SHP77 (cell line): ENCODE measurements around the gene MYO5B.

Experiments used
- DNase-seq, 2 experiments: peaks; one replicate each; lab custom pipeline; 2025; lab: John Stamatoyannopoulos, UW

Gene MYO5B

DNA sequence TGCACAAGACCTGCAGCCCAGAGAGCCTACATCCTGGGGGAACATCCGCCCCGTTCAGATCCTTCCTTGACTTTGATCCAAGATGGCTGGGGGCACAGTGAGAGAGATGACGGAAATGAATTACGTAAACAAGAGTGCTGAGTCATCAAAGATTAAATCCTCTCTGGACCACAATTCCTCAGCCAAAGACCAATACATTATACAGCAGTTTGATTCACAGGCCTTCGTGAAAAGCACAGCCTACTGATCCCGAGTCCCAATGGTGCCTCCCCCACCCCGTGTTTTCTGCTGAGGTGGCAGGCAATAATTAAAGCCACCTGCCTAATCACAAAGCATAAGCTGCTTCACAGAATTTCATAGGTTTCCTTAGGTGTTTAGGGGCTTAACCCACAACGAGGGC, 43.0 kb downstream of the MYO5B start:
- DNase-seq = no peak

DNA sequence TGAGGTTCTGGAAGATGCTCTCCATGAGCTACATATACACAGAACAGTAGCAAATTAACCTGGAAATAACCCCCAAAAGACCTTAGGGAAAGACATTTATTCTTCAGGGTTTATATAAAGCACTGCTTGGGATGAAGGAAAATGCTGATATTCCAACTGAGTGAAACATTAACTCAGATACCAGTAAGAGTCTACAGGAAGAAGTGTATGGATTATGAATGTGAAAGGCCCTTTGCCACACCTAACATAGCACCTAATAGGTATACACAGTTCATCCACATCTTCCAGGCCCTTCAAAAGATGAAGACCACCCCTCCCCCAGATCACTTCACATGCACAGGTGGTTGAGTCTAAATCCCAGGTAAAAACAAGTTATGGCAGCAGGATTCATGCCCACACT, 50.4 kb downstream of the MYO5B start:
- DNase-seq = no peak

DNA sequence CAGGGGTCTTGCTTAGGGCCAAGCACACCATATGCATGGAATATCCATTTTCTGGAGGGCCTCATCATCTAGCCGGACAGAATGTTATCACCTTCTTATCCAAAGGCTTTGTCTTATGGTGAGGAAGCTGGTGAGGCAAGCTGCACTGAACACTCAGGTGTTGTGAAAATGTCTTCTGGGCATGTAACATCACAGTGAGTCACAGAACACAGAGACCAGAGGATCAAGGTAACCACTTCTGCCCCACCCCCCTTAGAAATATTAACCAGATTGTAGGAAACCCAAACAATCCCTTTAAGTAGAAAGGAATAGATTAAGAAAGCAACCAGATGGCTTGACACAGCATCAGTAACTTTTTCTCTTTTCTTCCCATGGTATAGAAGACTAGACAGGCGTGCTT, 51.1 kb downstream of the MYO5B start:
- no peak for DNase-seq

DNA sequence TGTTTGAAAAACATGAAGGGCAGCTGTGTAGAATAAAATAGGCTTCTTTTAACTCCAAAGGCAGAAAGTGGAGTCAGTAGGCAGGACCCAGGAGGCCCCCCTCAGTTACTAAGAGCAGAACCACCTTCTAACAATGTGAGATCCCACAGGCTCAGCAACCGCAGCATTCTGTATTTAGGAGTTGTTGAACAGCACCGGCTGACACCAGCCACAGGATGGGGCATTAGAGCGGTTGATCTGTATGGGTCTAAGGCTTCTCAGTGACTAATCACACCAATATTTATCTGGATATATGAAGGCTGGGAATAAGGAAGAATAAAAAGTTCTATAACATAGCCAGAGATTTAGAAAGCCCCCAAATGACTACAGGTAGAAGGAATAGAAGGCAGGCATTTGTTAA, 51.7 kb downstream of the MYO5B start:
- DNase-seq = no peak

DNA sequence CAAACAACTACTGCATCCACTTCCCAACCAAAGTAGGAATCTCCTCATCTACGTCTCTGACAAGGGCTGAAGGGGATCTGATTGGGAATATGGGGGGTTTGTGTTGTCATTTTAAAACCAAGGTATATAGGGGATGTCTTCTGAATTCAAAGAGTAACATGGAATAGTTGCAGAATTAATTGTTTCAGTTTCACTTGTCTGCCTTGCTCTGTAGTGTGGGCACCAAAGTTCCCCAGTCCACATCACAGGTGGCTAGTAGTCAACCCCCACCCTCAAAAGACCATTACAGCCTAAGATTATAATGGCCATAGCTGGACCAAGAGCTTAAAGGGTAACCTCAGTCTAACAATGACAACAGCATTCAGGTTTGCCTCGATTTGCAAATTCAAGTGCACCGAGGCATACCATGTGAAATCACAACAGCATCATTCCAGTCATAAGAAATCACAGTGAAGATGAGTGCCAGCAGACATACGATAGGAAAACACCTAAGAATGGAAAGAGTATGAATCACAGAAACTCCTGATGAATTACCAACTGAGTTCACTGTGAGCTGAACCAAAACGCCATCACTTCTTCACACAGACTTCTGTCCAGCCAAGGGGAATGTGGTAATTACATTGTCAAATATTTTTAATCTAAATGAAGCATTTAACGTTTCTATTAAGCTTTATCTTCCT, 52.4 kb downstream of the MYO5B start:
- DNase-seq = no peak

DNA sequence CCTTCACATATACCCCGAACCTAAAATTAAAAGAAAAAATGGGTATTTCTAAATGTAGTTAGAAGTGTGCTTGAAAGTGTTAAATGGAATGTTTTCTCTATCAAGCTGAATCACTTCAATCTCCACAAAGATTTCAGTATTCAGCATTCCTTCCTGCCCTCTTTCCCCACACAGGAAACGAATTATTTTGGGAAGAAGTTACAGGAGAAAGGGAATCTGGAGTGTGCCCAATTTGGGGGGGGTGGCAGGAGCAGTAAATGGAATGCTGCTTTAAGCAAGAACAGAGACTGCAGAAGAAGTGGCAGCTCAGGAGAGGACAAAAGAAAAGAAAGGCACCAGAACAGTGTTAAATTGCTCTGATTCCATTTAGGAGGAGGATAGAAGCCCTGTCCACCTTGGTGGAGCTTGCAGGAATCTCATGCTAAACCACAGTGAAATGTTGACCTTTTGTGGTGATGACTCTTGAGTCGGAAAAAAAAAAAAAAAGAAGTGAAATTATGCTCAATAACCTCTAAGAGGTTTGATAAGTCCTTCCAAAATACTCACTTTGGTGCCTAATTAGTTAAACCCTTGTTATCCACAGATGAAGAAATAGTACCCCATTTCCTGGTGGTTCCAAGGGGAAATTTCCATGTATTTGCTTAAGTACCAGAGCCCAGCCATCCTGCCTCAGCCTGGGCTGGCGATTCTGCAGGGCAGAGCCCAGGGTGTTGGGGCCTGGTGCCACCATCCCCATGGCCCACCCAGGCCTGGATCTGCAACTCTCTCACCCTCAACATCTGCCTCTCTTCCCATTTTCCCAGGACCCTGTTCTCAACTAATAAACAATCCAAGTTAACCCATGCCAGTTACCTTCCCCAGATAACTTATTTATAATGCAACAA, 56.5 kb downstream of the MYO5B start:
- DNase-seq = no peak

DNA sequence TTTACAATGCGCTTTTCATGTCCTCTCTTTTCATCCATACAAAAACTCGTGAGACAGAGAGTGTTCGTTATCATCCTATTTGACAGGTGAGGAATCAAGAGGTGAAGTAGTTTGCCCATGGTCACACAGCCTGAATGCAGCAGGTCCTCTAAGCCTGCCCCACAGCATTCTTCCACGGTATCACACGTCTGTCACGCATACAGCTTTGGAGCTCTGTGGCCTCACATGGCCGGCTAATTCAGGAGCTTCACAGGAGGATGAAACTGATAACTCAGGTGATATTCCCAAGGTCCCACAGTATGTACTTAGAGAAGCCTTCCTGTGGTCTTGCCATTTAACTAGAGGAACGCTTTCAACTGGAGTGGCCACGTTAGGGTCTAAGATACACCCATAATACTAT, 59.0 kb downstream of the MYO5B start:
- no peak for DNase-seq

DNA sequence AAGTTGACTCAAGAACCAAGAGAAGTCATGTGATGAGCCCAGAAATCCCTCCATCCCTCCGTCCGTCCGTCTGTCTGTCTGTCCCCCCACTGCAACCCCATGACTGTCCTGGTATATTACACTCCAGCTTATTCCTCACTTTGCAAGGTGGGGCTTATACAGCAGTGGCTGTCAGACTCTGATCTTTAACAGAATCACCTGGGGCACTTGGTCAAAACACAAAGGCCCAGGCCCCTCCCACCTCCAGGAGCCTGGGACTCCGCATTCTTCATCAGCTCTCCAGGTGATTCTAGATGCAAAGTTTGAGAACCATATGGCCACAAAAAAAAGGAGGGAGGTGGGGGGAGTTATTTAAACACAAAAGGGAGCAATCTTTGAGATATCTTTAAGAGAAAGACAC, 61.4 kb downstream of the MYO5B start:
- DNase-seq = no peak

DNA sequence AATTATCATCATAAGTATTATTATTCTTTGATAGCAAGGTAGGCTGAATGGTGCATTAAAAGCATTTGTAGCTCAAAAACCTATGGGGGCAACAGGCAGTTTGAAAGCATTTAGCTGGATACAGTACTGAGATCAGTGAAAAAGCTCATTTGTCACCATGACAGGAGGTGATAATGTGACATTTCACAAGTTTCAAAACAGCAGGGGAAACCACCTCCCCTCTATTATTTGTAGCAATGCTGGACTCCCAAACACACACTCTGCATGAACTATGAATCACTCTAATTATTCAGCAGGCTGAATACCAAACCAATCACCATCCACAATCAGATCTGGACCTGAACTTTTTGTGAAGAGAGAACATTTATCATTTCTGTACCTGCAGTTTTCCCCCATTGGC, 63.4 kb downstream of the MYO5B start:
- DNase-seq = no peak

DNA sequence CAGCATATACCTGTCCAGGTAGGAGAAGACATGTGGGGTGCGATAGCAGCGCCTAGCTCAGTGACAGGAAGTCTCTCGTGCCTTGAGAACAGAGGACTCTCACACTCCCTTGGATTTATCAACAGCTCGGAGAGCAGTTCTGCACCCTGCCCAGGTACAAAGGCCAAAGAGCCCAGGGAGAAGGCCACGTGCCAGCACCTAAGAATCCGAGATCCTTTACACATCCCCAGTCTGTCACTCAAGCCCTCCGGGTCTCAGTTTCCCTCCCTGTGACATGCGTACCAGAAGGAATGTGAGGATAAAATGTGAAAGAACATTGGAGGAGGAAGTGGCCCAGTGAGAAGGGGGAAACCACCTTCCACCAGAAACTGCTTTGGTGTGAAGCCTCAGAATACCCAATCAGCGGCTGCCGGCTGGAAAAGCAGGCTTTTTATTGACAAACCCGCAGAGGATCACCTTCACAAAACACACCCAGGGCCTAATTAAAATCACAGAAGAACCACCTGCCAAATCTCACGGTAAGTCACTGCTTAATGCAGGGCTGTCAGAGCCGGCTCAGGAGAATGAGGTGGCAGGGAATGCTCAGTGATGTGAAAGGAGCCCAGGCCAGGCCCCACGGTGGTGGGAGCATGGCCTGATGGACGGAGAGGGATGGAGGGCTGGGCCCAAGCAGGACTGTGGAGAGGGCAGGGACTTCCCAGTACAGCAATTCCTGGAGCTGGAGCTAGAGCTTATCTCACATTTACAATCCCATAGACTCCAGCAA, 66.3 kb downstream of the MYO5B start:
- no peak for DNase-seq

DNA sequence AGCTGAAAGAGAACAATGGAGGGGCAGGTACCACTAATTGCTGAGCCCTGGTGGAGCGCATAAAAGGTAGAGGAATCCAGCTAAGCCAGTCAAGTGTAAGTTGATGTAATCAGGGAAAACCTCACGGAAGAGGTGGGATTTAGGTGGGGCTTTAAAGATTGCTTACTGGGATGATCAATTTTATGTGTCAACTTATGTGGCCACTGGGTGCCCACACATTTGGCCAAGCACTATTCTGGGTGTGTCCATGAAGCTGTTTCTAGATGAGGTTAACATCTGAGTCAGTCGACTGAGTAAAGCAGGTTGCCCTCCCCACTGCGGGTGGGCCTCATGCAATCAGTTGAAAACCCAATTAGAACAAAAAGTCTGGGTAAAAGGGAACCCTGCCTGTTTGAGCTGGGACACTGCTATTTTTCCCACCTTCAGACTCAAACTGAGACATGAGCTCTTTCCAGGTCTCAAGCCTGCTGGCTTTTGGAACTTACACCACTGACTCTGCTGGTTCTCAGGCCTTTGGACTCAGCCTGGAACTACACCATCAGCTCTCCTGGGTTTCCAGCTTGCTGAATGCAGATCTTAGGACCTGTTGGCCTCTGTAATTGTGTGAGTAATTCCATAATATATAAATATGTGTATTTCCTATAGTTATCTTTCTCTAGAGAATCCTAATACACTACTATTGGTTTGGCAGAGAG, 67.3 kb downstream of the MYO5B start:
- DNase-seq = no peak

DNA sequence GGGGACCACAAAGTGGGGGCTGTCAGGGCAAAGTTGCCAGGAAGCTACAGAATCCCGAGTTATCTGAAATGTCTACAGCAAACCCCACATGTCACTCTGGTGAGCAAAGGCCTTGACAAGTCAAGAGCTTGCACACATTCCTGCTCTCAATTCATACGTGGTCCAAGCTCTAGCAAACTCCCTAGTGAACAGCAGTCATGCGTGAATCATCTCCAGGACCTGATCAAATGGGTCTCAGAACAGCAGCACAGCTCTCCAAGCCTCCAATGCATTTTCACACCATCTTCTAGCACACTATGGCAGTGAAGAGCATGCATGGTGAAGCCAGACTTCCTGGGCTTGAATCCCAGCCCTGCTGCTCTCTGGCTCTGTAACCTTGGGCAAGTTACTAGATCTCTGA, 68.5 kb downstream of the MYO5B start:
- DNase-seq = no peak

DNA sequence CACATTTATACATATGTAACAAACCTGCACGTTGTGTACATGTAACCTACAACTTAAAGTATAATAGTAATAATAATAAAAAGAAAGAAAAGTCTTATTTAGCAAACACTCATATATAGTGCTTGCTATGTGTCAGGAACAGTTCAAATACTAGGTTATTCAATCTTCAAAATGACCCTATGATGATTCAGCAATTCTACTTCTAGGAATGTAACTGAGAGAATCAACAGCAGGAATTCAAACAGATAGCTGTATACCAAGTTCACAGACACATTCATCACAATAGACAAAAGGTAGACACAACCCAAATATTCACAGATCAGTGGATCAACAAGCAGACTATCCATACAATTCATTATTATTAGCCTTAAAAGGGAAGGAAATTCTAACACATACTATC, 69.5 kb downstream of the MYO5B start:
- DNase-seq = no peak

DNA sequence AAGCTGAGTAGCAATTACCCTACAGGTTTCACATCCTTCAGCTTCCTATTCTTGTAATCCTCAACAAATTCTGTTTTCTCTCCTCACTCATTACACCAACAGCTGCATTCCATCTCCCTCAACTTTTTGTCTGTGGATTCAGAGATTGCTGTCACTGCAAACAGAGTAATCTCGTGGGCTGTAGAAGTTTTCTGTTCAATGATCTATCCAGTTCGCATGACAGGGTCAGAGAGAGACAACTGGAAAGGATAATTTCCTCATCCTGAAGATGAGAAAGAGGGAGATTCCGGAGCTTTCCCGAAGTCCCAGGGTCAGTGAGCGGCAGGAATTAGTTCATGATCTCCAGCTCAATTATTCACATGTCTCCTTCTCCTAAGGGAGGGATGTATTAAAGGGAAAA, 75.7 kb downstream of the MYO5B start:
- no peak for DNase-seq

DNA sequence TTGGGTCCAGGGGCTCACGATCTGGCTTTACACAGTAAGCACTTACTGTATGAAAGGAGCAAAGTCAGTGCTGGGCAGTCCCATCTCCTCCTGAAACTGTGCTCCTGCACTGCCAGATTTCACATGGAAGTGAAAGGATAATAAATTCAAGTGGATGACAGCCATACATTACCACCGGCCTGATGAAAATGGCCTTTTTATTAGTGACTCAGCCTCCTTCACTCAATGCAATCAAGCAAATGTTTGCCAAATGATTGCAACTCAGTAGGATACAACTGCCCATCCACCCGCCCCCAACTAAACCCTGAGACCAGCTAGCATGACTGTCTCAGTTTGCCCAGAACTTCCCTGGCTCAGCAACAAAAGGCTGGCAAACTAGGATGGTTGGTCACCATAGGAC, 77.1 kb downstream of the MYO5B start:
- DNase-seq = no peak

DNA sequence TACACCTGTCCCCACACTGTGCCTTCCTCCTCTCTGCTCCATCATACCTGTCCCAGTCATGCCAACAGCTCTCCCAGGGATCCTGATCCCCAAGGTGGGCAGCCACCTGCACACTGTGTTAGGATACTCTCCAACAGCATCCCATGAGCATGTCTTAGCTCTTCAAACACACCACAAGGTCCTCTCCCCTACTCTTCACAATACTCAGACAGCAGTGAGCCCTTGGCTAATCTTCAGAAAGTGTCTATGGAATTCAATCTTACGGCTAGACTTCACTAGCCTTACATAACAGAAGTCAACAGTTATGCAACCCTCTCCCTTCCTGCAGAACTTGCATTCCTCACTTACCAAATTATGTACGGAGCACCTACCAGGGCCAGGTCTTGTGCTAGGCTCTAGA, 79.9 kb downstream of the MYO5B start:
- no peak for DNase-seq

DNA sequence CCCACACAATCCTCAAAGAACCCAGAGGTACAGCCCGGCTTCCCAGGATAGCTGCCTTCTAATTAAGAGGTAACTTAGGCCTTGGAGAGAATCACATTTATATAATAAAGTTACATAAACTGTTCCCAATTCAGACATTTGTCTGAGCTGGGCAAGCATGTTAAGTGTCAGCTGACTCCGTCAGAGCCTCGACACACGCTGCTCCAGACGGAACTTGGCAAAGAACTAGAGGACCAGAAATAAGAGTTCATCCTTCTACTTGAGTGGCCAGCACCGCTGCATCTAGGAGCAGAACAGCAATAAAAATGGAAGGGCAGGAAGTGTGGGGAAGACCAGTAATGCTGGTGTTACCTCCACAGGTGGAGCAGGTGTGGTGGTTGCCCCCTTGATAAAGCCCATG, 80.5 kb downstream of the MYO5B start:
- no peak for DNase-seq

DNA sequence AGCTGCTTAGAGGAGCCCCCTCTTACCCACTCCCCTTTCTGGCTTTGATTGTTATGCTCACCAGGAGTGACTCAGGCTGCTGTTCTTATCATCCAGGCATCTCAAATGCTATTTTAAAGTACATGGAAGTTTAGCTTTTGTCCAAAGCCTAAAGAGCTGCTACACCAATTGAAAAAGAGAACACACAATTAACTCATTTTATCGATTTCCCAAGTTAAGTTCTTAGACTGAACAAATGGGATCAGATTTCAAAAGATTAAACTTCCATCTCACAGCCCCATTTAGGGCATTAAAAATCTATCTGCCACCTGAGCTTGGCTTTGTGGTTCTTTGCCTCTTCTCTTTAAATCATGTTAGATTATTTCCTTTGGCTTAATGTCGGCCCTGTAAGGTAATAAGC, 81.2 kb downstream of the MYO5B start:
- no peak for DNase-seq

DNA sequence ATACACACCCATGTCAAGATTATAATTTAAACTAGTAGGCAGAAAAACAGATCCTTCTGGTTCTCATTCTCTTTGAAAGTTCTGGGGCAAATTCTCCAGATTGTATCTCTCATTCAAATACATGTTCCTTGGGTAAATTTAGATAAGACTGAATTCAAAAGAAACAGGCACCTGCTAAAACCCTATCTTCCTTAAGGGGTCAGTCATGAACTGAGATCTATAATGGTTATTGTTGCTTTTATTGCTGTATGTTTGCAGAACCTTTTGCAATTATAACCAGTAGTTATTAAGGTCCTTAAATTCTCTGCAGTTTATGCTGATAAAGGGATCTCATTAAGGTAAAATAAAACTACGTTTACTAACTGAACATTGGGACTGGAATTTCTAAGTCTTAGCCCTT, 83.5 kb downstream of the MYO5B start:
- DNase-seq = no peak

DNA sequence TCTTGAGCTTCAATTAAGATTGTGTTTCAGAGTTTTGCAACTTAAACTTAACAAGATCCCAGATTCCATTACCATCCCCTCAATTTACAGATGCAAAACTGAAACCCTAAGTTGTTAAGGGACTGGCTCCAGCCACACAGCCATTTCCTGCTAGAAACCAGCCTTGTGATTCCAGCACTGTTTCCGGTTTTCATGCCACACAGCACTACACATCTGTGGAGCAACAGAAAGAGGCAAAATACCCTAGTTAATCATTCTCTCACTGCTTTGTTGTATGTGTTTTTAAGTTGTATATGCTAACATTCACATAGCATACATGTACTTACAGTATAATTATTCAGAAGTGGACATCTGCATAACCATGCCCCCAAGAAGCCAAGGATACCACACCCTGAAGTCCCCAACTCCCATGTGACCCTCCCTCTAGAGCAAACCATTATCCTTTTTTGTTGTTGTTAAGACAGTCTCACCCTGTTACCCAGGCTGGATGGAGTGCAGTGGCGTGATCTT, 87.4 kb downstream of the MYO5B start:
- no peak for DNase-seq

DNA sequence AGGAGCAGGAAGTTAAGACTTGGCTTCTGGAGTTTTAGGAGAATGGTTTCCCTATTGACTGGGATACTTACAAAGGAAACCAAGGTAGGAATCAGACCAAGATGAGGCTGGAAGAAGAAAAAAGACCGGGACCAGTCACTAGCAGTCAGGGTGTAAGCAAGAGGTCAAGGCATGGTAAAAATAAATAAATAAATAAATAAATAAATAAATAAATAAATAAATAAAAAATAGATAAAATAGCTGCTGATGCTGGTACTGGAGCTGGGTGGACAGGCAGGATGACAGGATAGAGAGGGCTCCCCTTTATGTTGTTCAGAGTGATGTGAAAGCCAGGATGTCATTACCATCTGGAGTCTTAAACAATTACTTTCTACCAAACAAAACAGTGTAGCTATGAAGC, 89.9 kb downstream of the MYO5B start:
- no peak for DNase-seq

DNA sequence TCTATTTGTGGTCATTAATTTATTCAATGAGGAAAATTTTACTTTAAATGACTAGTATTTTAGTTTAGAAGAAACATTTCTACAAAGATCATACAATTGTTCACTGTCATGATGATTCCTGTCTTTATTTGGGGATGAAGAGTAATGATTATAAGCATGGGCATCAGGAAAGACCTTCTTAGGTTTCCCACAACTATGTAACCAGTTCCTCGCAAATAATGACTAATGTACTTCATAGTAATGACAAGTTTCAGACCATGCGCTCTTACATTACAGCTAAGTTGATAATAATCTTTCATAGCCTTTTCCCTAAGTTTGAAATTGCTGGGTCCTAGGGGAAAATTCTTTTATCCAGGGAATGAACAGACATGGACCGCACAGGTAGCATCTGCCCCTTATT, 90.5 kb downstream of the MYO5B start:
- no peak for DNase-seq
